NCI-H128 (cell line): ENCODE data around the gene ILF3.
"Not testable (repeated sequence)": the region's sequence is repeated elsewhere in the genome, so short reads cannot be mapped to it uniquely, and the experiment has no call there.

Source experiments
- DNase-seq: peaks from one replicate; lab custom pipeline; 2025; ENCODE audit not compliant: unreplicated experiment; lab: John Stamatoyannopoulos, UW

Gene ILF3

DNA sequence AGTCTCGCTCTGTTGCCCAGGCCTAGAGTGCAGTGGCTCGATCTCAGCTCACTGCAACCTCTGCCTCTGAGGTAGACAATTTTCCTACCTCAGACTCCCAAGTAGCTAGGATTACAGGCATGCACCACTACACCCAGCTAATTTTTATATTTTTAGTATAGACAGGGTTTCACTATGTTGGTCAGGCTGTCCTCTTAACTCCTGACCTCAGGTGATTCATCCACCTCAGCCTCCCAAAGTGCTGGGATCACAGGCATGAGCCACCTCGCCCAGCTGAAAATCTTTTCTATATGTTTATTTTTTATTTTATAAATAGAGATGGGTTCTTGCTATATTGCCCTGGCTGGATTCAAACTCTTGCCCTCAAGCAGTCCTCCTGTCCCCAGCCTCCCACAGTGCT is 17.8 kb downstream of the ILF3 start:
- not testable (repeated sequence) for DNase-seq

DNA sequence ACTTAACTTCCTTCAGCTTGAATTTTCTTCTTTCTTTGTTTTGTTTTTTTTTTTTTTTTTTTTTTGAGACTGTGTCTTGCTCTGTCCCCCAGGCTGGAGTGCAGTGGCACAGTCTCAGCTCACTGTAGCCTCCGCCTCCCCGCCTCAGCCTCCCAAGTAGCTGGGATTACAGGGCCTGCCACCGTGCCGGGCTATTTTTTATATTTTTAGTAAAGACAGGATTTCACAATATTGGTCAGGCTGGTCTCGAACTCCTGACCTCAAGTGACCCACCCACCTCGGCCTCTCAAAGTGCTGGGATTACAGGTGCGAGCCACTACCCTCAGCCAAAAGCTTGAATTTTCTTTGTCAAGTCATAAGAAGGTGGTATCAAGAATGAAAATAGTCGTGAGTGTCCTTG is 21.1 kb downstream of the ILF3 start:
- DNase-seq = not testable (repeated sequence)

DNA sequence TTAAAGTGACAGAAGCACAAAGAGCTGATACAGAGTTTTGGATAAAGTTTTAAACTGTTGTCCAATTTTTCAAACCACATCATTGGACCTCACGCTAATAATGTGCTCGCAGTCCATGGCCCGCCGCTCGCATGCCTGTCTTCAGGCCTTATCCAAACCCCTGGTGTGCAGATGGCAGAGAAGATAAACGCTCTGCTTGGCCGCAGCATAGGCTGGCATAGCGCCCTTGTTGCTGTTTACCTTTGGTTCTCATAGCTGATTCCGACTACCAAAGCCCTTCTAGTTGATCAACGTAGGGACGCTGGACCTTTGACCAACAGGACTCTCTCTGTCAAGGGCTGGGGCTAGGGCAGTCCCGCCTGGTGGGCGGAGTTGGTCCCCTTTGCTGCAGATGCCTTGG is 23.6 kb downstream of the ILF3 start:
- DNase-seq = no peak

DNA sequence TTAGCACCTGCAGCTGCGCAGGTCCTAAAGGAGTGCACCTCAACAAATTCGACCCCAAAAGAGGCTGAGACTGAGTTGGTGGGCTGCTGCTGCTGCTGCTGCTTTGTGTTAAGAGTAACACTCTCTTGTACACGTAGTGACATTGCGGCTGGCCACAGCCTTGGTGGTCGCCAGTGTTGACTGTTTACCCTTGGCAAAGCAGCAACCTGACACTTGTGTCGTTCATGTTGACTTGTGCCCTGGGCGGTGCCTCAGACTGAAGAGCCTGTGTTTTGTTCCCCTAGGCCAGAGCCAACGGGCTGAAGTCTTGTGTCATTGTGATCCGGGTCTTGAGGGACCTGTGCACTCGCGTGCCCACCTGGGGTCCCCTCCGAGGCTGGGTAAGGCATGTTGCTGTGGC is 24.7 kb downstream of the ILF3 start:
- DNase-seq = no peak

- DNase-seq = no peak
Measured at GRCh38 chr19:10679743-10680142, 25.6 kb downstream of the ILF3 start.

GRCh38 chr19:10680545-10681135 is 26.5 kb downstream of the ILF3 start:
- no peak for DNase-seq

DNA sequence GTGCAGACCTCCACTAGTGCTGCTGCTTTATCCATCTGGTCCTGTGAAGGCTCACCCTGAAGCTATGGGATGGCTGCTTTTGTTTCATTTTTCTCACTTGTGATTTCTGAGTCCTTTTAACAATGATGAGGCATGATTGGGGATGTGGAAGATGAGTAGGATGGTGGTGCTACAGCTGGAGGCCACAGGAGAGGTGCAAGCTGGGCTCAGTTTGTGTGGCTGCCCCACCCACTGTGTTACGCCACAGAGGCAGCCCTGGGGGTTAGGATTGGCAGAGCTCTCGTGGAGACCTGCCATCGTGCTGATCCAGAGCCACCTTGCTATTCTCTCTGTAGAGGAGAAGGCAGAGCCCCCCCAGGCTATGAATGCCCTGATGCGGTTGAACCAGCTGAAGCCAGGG is 27.5 kb downstream of the ILF3 start:
- DNase-seq = no peak

DNA sequence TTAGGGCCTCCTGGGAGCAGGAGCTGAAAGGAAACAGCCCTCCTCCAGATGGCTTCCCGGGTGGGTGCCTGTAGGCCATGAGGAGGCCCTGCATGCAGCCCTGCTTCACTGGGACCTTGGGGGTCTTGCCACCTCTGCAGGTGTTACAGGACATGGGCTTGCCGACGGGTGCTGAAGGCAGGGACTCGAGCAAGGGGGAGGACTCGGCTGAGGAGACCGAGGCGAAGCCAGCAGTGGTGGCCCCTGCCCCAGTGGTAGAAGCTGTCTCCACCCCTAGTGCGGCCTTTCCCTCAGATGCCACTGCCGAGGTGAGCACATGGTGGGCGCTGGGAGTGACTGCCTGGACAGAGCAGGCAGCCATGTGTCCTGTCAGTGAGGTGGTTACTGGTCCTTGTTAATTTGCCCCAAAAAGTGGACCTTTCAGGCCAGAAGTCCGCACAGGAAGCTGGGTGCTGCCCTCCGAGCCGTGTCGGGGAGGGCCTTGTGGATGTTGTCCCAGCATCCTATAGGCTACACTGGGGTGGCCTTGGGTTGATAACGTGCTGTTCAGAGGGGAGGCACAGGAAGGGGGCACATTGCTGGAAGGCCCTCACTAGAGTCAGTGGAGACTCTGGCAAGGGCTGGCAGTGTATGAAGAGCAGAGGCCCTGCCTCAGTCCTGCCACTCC is 28.4 kb downstream of the ILF3 start:
- DNase-seq = no peak

DNA sequence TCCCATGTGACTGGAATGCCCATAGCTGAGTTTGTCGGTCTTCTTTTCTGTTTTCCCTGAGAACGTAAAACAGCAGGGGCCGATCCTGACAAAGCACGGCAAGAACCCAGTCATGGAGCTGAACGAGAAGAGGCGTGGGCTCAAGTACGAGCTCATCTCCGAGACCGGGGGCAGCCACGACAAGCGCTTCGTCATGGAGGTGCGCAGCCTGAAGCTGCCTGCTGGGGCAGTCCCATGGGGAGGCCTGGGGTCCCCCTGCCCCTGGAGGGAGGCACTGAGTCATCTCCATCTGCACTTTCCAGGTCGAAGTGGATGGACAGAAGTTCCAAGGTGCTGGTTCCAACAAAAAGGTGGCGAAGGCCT is 28.9 kb downstream of the ILF3 start:
- DNase-seq = no peak

- DNase-seq = no peak
Measured at GRCh38 chr19:10683582-10683981, 29.4 kb downstream of the ILF3 start.

GRCh38 chr19:10685210-10685609 is 31.1 kb downstream of the ILF3 start:
- no peak for DNase-seq

DNA sequence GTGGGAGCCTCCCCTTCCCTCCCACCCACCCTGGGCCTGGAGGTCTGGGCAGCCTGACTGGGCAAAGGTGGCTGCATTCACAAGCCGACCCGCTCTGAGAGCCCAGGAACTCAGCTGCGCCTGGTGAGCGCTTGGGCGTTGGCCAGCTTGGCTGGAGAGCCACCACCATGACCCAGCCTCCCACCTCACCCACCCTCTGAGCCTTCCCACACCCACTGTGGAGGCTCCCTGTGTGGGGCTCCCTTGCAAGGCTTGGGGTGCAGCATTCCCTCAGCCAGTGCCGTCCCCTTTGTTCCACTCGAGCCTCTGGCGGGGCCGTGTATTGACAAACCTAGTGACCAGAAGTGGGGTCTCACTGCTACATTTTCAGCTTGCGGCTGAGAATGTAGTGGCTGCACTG is 32.0 kb downstream of the ILF3 start:
- no peak for DNase-seq

DNA sequence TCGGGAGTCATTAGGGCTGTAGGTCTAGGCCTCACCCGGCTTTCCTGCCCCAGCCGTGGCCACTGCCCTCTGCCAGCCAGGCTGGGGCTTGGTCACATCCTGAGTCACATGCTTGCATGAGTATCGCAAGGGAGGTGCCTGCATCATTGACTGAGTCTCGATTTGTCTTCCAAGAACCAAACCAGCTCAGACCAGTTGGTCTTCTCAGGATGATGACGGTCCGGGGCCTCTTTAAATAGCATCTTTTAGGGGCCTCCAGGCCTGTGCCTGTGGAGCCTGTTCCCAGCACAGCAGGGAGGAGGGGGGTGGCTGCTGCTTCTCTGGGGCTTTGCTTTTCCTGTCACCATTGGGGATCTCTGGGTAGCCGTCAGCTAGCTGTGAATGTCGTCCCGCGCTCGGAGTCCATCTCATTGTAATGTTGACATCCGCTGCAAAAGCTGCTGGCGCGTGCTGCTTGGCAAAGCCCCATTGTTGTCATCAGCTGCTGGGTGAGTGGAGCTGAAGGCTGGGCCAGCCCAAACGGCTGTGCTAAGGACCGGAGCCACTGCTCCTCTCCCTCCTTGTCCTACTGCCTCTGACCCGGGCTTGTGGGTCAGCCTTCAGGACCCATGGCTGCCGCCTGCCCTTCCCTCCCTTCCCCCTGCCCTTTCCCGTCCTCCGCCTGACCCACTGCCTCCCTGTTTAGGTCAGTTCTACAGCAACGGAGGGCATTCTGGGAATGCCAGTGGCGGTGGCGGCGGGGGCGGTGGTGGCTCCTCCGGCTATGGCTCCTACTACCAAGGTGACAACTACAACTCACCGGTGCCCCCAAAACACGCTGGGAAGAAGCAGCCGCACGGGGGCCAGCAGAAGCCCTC is 32.7 kb downstream of the ILF3 start:
- DNase-seq = no peak

DNA sequence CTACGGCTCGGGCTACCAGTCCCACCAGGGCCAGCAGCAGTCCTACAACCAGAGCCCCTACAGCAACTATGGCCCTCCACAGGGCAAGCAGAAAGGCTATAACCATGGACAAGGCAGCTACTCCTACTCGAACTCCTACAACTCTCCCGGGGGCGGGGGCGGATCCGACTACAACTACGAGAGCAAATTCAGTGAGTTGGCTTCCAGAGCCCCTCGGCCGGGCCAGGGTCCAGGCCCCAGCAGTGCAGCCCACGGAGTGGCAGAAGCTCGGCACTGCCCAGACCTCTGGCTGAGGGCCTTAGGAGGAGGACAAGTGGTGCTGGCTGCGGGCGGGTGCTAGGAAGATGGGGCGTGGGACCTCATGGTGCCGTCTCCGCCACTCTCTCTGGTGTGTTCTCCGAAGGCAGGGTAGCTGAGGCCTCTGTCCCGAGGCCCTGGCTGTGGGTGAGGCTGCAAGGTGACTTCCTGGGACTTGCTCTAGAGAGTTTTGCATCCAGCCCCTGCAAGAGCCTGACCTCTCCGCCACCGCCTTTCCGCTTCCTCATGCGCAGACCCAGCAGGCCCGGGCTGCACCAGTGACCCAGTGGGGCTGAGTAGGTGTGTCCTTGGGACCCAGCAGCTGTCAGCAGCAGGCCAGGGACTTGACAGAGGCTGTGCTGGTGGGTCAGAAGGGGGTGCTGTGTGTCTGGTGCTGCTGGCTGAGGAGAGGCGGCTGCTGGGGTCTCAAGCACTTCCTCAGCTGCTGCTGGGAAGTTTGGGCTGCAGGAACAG is 33.6 kb downstream of the ILF3 start:
- no peak for DNase-seq

DNA sequence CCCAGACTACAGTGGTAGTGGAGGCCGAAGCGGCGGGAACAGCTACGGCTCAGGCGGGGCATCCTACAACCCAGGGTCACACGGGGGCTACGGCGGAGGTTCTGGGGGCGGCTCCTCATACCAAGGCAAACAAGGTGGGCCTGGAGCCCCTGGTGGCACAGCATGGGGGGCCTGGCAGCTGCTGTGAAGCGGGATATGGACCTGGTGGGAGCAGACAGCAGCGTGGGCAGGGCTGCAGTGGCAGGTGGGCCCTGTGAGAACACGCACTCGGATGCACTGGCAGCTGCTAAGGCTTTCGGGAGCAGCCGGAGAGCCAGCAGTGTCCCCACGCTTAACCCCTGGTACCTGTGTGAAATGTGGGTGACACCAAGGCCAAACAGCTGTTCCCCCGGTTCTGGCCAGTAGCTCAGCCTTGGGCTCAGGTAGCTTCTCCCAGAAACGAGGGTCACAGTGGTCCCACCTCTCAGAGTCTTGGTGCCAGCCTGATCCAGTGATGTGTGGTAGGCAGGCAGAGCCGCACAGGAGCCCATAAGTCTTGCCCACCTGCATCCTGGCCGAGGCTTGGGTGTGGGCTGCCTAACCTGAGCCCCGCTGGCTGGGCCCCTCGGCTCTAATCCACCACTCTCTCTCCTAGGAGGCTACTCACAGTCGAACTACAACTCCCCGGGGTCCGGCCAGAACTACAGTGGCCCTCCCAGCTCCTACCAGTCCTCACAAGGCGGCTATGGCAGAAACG is 34.6 kb downstream of the ILF3 start:
- no peak for DNase-seq

DNA sequence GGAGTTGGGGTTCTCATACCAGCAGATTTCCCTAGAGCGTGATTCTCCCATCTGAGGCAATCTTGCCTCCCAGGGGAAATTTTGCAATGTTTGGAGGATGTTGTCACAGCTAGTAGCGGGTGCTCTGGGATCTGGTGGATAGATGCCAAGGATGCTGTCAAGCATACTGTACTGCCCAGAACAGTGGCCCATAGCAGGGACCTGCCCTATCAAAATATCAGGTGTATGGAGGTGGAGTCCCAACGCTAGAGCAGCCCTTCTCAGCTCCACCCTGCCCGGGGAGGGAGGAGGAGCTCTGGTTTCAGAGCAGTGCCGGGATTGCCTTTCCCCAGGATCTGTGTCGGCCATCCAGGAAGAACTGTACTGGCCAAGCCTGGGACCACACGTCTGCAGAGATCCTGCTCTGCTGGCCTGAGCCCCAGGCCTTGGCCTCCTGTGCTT is 36.2 kb downstream of the ILF3 start:
- DNase-seq = no peak

DNA sequence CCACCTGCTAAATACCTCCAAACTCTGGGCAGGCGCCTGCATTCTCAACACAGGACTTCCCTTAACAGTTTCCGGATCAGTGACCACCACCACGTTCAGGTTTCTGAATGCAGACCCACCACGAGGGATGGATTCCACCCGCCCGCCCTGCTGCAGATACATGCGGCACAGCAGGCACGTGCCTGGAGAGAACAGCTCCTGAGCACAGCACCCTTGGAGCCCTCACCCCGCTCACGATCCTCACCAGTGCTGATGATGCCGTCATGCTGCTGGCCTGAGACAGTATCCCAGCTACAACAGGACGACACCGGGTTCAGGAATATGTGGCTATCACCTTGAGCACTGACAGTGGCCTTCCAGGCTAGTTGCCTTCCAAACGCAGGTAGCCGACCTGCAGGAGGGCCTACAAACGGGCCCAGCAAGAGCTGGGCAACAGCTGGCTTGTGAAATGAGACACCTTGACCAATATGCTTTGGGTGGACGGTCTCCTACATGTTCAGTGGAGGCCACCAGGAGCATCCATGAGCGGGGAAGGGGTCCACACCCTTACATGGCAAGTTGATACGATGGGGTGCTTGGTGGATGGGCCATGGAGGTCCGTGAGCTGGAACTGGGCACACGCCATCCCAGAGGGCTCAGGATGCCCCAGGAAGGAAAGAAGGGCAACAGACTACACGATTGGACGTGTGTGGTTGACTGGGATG is 37.2 kb downstream of the ILF3 start:
- DNase-seq = no peak

GRCh38 chr19:10691883-10692282 is 37.7 kb downstream of the ILF3 start:
- DNase-seq = no peak

DNA sequence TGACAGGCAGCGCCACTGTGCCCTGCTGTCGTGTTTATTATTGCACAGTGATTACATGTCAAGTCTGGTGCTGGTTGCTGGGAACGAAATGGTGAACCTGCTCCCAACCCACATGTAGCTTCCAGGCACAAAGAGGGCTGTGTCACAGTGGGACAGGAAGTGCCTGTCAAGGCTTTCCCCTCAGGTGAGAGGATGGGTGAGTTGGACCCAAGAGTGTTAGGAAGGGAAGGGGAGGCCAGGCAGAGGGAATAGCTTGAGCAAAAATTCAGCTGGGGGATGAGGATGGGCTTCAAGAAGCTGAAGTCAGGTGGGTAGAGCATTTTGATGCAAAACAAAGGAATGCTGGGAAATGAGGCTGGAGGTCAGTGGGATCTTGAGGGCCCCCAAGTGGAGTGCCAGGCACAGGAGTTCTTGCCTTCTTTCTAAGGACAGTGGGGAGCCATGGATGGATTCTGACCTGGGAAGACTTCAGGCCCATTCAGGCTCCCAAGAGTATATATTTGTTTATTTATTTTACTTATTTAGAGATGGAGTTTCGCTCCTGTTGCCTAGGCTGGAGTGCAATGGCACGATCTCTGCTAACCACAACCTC is 38.6 kb downstream of the ILF3 start:
- no peak for DNase-seq
